NK-92 (cell line): Measurements from ENCODE around the gene CCR2.

Experiments used
- DNase-seq: peaks from one replicate; lab custom pipeline; 2025; ENCODE audit not compliant: unreplicated experiment; lab: John Stamatoyannopoulos, UW

CCR2 gene

GRCh38 chr3:46354478-46354877, 567 bp downstream of the CCR2 start:
- no peak for DNase-seq

- DNase-seq = no peak
Measured at GRCh38 chr3:46354984-46355383, 1.1 kb downstream of the CCR2 start.

DNA sequence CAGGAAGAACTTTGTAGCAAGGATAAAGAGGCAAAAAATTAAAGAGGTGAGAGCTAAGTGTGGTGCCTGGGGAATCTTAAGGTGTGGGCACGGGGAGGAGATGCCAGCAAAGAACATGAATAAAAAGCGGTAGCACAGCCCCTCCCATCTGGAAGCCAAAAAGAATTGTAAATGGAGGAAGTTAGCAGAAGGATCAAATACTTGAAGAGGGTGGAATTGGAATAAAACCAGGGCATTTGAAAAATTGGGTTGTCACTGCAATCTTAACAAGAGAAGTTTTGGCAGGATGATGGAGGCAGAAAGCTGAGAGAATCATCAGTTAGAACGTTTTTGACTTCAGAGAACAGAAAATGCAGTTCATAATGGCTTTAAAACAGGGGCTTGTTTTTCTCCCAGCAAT, 2.4 kb downstream of the CCR2 start:
- no peak for DNase-seq

DNA sequence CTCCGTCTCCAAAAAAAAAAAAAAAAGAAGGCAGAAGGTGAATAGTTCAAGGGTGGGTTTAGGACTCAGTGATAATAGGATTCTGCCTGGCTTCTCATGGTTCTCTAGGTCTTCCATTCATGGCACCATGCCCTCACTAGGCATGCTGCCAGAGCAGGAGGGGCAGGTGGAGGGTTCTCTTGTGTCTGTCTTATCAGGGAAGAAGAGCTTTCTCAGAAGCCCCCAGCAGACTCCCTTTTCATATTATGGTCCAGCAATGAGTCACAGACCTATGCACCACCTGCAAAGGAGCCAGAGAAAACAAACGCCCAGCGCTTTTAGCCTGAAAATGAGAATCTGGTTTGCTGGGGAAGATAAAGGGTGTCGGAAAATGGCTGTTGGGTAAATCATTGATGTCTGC, 3.0 kb downstream of the CCR2 start:
- no peak for DNase-seq

DNA sequence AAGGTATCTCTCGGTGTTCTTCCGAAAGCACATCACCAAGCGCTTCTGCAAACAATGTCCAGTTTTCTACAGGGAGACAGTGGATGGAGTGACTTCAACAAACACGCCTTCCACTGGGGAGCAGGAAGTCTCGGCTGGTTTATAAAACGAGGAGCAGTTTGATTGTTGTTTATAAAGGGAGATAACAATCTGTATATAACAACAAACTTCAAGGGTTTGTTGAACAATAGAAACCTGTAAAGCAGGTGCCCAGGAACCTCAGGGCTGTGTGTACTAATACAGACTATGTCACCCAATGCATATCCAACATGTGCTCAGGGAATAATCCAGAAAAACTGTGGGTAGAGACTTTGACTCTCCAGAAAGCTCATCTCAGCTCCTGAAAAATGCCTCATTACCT, 4.6 kb downstream of the CCR2 start:
- no peak for DNase-seq

GRCh38 chr3:46359733-46360493, 6.0 kb downstream of the CCR2 start:
- no peak for DNase-seq

GRCh38 chr3:46360907-46361306, 7.0 kb downstream of the CCR2 start:
- no peak for DNase-seq

DNA sequence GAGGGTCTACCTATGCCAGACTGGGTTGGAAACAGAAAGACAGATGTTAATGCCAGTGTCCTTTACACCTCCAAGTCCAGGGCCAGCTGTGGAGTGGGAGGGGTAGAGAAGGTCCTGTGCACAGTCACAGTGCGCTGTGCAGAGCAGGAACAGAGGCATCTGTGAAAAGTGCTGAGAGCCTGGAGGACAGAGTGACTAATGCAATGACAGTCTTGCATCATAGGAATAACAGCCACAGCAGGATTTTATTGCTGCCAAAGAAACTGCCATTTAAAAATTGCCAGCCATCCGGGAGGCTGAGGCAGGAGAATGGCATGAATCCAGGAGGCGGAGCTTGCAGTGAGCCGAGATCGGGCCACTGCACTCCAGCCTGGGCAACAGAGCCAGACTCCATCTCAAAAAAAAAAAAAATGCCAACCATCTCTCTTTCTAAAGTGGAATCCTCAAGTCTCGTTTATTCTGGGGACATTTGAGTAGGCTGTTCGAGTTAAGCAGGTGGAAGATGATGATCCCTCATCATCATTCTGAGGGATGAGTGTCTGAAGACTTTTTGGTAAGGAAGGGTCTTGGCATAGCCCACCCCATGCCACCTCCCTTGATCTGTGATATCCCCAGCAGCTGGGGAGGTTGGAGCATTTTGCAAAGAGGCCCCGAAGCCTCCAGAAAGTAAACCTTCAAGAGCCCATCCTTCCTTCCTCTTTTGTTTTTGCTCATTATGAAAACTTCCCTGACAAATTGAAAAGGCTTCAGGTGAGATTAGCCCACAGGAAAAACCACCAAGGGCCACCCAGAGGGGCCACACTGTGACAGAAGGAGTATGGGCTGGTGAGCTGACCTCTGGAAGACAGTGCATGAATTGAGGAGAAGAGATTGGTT, 7.7 kb downstream of the CCR2 start:
- no peak for DNase-seq

GRCh38 chr3:46365041-46365440, 11.1 kb downstream of the CCR2 start:
- no peak for DNase-seq

GRCh38 chr3:46365737-46366524, 12.0 kb downstream of the CCR2 start:
- DNase-seq = no peak

- no peak for DNase-seq
Measured at GRCh38 chr3:46367811-46368210, 13.9 kb downstream of the CCR2 start.

DNA sequence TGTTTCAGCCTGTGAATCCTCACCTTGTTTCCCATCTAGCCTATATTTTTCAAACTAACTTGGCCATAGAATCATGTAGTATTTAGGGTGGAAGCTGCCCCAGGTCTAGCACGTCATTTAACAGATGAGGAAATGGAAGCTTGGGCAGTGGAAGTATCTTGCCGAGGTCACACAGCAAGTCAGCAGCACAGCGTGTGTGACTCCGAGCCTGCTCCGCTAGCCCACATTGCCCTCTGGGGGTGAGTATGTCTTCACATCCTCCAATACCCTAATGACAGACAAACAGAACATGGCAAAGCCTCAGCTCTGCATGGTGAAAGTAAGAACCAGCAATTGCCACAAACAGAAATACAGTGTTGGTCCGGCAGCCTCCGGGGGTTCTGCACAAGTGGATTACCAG, 14.7 kb downstream of the CCR2 start:
- DNase-seq = no peak

DNA sequence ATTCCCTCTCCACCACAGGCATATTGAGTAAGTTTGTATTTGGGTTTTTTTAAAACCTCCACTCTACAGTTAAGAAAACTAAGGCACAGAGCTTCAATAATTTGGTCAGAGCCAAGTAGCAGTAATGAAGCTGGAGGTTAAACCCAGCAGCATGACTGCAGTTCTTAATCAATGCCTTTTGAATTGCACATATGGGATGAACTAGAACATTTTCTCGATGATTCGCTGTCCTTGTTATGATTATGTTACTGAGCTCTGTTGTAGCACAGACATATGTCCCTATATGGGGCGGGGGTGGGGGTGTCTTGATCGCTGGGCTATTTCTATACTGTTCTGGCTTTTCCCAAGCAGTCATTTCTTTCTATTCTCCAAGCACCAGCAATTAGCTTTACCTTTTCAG, 15.2 kb downstream of the CCR2 start:
- no peak for DNase-seq

DNA sequence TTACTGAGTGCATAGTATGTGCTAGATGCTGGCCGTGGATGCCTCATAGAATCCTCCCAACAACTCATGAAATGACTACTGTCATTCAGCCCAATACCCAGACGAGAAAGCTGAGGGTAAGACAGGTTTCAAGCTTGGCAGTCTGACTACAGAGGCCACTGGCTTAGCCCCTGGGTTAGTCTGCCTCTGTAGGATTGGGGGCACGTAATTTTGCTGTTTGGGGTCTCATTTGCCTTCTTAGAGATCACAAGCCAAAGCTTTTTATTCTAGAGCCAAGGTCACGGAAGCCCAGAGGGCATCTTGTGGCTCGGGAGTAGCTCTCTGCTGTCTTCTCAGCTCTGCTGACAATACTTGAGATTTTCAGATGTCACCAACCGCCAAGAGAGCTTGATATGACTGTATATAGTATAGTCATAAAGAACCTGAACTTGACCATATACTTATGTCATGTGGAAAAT, 15.8 kb downstream of the CCR2 start:
- DNase-seq = no peak

DNA sequence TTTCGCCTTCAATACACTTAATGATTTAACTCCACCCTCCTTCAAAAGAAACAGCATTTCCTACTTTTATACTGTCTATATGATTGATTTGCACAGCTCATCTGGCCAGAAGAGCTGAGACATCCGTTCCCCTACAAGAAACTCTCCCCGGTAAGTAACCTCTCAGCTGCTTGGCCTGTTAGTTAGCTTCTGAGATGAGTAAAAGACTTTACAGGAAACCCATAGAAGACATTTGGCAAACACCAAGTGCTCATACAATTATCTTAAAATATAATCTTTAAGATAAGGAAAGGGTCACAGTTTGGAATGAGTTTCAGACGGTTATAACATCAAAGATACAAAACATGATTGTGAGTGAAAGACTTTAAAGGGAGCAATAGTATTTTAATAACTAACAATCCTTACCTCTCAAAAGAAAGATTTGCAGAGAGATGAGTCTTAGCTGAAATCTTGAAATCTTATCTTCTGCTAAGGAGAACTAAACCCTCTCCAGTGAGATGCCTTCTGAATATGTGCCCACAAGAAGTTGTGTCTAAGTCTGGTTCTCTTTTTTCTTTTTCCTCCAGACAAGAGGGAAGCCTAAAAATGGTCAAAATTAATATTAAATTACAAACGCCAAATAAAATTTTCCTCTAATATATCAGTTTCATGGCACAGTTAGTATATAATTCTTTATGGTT, 17.1 kb downstream of the CCR2 start, which contains the start of gene CCR5:
TSS of gene CCR5 (plus strand) at position 108 of the 680 bp plus-strand sequence. CDS start 1,957 bp downstream, outside the sequence.
- no peak for DNase-seq

GRCh38 chr3:46371519-46372340, 17.8 kb downstream of the CCR2 start:
- DNase-seq = no peak

- no peak for DNase-seq
Measured at GRCh38 chr3:46372492-46373359, 18.8 kb downstream of the CCR2 start.

DNA sequence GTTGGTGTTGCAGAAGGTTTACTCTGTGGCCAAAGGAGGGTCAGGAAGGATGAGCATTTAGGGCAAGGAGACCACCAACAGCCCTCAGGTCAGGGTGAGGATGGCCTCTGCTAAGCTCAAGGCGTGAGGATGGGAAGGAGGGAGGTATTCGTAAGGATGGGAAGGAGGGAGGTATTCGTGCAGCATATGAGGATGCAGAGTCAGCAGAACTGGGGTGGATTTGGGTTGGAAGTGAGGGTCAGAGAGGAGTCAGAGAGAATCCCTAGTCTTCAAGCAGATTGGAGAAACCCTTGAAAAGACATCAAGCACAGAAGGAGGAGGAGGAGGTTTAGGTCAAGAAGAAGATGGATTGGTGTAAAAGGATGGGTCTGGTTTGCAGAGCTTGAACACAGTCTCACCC, 20.8 kb downstream of the CCR2 start:
- no peak for DNase-seq

DNA sequence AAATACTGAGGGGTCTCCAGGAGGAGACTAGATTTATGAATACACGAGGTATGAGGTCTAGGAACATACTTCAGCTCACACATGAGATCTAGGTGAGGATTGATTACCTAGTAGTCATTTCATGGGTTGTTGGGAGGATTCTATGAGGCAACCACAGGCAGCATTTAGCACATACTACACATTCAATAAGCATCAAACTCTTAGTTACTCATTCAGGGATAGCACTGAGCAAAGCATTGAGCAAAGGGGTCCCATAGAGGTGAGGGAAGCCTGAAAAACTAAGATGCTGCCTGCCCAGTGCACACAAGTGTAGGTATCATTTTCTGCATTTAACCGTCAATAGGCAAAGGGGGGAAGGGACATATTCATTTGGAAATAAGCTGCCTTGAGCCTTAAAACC, 21.3 kb downstream of the CCR2 start:
- no peak for DNase-seq
